ENCODE results near the gene KLHL40.

DNA sequence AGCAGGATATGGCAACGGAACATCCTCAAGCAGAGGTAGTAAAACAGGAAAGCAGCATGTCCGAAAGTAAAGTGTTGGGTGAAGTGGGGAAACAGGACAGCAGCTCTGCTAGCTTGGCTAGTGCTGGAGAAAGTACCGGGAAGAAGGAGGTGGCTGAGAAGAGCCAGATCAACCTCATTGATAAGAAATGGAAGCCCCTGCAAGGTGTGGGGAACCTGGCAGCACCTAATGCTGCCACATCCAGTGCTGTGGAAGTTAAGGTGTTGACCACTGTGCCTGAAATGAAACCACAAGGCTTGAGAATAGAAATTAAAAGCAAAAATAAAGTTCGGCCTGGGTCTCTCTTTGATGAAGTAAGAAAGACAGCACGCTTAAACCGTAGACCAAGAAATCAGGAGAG lies 46.1 kb upstream of the KLHL40 start:
- TF ChIP-seq, protein P1, sequence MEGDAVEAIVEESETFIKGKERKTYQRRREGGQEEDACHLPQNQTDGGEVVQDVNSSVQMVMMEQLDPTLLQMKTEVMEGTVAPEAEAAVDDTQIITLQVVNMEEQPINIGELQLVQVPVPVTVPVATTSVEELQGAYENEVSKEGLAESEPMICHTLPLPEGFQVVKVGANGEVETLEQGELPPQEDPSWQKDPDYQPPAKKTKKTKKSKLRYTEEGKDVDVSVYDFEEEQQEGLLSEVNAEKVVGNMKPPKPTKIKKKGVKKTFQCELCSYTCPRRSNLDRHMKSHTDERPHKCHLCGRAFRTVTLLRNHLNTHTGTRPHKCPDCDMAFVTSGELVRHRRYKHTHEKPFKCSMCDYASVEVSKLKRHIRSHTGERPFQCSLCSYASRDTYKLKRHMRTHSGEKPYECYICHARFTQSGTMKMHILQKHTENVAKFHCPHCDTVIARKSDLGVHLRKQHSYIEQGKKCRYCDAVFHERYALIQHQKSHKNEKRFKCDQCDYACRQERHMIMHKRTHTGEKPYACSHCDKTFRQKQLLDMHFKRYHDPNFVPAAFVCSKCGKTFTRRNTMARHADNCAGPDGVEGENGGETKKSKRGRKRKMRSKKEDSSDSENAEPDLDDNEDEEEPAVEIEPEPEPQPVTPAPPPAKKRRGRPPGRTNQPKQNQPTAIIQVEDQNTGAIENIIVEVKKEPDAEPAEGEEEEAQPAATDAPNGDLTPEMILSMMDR (IDR thresholded peaks at IDR 0.05; ENCODE audit: extremely low read depth in 1 of 2, insufficient read depth in 1 of 2, low read depth in 1 of 2, low read length in 2 of 2), result no peak
- TF ChIP-seq GATA2 (IDR thresholded peaks at IDR 0.05; ENCODE audit: insufficient read depth, insufficient read length, low read depth, low read length) (no peak), POLR2A (IDR thresholded peaks at IDR 0.05; ENCODE audit: low read depth, low read length) (no peak), MYC (IDR thresholded peaks at IDR 0.05; ENCODE audit: low read depth, low read length) (no peak), POLR2AphosphoS5 (IDR thresholded peaks at IDR 0.05; ENCODE audit: insufficient read depth, low read depth, low read length) (no peak), EZH2 (IDR thresholded peaks at IDR 0.05; ENCODE audit: borderline replicate concordance, low read depth, low read length, severe bottlenecking) (no peak), JUN (IDR thresholded peaks at IDR 0.05; ENCODE audit: borderline replicate concordance, insufficient read depth, insufficient read length, low read depth) (no peak)
- TF ChIP-seq, protein P2, sequence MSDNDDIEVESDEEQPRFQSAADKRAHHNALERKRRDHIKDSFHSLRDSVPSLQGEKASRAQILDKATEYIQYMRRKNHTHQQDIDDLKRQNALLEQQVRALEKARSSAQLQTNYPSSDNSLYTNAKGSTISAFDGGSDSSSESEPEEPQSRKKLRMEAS (IDR thresholded peaks at IDR 0.05; ENCODE audit: insufficient read depth, insufficient read length), result no peak
